NCI-H748 (cell line): ENCODE data around the gene DOK7.
"Not testable (repeated sequence)": the region's sequence is repeated elsewhere in the genome, so short reads cannot be mapped to it uniquely, and the experiment has no call there.

Experiments
- DNase-seq: peaks from one replicate; lab custom pipeline; 2025; ENCODE audit not compliant: unreplicated experiment; lab: John Stamatoyannopoulos, UW

The DOK7 gene

DNA sequence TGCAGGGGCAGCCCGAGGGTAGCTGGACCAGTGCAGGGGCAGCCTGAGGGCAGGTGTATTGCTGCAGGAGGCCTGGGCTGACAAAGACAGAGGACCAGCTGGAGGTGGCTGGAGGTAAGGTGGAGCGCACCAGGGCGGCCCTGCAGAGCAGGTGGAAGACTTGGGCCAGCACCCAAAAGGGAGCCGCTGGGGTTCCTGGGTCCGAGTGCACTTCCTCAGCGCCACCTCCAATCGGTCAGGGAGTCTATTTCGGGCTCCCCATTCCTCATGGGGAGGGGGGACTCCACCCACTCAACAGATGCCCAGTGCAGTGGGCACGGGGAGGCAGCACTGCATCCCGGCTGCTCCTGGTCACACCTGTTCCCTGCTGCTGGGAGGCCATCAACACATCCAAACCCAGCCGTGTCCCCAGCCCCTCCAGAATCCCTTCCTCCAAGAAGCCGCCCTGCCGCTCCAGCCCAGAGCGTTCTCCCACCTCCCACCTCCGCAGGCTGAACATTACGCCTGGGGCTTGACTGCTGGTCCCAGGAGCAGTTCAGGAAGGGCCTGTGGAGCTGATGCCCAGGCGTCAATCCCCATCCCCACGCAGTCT, 67.7 kb downstream of the DOK7 start:
- DNase-seq, result no peak

DNA sequence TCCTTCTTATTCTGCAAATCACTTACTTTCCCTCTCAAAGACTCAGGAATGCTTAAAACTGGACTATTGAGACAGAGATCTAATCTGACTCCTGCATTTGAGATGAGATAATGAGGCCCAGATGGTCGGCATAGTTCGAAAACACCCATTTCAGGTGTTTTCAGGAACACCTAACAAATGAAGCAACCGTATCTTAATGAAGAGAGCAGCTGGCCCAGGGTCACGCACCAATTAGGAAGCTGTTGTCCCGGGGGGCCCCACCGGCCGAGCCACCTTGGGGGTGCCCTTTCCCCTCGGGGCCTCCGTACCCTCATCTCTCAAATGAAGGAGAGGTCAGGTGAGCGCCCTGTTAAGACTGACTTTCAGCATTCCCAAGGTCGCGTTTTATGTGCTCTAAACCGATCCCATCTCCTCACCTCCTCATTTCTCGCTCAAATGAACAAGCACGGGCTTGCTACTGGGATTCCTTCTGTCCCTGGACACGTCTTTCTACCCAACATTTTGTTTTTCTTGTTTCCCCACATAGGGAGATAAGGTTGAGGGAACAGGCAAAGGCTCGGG, 68.3 kb downstream of the DOK7 start:
- no peak for DNase-seq

DNA sequence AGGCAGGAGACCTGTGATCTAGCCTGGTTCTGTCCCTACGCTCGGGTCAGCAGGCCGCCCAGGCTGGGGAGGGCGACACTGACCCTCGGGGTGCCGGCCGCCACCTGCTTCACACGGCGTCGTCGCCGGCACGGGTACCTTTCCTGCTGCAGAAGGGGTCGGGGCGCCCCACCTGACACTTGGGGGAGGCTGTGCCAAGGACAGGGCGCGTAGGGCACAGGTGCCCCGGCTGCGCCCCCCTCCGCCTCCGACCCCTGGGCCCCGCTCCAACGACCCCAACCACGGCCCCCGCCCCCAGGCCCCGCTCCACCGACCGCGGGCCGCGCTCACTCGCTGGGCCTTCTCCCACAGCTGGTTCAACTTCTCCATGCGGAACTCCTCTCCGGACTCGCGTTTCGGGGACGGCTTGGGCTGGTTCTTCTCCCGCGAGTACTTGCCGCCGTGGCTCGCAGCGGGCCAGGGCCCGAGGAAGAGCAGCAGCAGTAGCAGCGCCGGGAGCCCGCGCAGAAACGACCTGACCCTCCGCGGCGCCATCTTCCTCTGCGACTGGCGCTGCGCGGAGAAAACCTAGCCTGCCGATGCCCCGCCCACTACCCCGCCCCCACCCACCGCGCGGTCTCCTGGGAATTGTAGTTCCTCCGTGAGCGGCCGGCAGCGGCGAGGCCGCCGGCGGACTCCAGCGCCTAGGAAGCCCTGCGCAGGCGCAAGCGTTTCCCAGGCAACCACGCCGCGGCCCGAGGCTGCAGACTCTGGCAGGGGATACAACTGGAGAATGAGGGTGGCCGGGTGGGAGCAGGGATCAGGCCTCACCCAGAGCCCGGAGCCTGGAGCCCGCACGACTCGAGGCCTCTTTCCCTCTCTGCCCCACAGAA, 69.0 kb downstream of the DOK7 start, which contains the start of gene LRPAP1:
Gene LRPAP1 (minus strand): TSS at position 544 of the 872 bp plus-strand sequence. CDS start 10 bp downstream, at position 534.
- peak; percentile 74 for DNase-seq

DNA sequence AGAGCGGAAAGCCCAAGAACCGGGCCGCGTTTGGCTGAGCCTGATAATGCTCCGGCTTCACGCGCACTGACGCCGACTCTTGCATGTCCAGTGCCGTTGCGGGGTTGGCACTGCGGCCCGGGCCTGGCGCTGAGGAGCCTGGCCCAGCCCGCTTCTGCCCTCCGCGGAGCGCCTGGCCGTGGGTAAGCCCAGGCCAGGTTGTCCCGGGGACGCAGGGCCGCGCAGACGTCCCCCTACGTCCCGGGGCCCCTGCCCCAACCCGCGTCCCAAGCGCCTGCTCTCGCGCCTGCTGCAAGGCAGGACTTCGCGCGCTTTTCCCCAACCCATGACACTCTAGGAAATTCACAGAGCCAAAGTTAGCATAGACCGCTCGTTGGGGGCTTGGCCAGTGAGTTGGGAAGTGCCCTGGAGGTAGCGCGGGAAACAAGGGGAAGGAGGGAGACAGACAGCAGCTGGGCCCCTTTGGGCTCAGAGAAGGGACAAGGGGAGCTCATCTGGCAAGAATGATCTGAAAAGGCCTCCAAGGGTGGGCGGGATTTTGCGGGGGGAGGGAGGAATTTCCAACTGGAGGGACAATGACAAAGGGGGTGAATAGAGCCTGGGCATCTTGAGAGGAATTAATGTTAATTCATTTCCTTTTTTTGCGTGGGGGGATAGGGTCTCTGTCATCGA, 69.8 kb downstream of the DOK7 start:
- no peak for DNase-seq

DNA sequence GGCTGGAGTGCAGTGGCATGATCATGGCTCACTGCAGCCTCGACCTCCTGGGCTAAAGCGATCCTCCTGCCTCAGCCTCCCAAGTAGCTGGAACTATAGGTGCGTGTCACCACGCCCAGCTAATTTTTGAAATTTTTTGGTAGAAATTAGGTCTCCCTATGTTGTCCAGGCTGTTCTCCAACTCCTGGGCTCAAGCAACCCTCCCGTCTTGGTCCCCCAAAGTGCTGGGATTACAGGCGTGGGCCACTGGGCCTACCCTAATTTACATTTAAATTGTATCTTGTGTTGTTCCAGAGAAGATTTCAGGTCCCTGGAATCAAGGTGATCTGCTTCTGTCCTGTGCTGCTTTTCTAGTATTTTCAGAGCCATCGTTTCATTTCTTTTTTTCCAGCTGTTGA, 70.3 kb downstream of the DOK7 start:
- DNase-seq, result no peak

DNA sequence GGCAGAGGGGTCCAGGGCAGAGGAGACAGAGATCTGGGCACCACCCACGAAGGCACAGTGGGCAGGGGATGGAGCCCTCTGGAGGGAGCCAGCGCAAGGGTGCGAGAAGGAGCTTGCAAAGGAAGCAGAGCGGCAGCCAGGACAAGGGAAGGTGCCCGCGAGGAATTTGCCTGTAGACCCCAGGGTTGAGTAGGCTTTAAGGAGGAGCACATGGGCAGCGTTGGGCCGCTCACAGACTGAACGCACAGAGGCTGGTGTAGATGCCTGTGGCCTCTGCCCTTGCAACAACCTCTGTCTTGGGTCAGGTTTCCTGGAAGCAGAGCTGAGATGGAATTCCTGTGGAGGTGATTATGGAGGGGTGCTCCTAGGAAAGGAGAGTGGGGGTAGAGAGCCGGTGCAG, 72.7 kb downstream of the DOK7 start:
- not testable (repeated sequence) for DNase-seq

DNA sequence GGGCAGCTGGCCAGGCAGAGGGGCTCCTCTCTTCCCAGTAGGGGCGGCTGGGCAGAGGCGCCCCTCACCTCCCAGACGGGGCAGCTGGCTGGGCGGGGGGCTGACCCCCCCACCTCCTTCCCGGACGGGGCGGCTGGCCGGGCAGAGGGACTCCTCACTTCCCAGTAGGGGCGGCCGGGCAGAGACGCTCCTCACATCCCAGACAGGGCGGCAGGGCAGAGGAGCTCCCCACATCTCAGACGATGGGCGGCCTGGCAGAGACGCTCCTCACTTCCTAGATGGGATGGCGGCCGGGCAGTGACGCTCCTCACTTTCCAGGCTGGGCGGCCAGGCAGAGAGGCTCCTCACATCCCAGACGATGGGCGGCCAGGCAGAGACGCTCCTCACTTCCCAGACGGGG, 75.8 kb downstream of the DOK7 start:
- DNase-seq, result not testable (repeated sequence)

DNA sequence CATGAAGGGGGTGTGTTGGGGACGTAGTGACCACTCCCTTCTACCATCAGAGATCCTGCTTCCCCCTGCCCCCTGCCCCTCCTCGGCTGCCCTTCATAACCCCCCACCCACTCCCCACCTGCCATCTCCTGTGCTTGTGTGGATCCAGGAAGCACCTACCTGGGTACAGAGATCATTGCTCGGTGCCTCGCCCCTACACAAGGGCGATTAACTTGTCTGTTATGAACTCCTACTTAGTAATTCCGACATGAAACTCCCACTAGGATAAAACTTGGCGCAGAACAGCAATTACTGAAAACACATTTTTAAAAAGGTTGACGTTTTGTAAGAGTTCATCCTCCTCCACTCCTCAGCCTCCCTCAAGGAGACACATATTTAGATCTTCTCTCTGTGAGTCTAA, 80.3 kb downstream of the DOK7 start:
- not testable (repeated sequence) for DNase-seq
